GM12801 (cell line): ENCODE data around the gene FAS.

Experiments
- TF ChIP-seq, protein P1 (sequence below): IDR thresholded peaks from one replicate; pipeline ENCODE4 v1.5.1; 2011; ENCODE audit warnings: control low read depth; ENCODE audit not compliant: insufficient read length; ENCODE audit errors: extremely low read depth

The FAS gene

DNA sequence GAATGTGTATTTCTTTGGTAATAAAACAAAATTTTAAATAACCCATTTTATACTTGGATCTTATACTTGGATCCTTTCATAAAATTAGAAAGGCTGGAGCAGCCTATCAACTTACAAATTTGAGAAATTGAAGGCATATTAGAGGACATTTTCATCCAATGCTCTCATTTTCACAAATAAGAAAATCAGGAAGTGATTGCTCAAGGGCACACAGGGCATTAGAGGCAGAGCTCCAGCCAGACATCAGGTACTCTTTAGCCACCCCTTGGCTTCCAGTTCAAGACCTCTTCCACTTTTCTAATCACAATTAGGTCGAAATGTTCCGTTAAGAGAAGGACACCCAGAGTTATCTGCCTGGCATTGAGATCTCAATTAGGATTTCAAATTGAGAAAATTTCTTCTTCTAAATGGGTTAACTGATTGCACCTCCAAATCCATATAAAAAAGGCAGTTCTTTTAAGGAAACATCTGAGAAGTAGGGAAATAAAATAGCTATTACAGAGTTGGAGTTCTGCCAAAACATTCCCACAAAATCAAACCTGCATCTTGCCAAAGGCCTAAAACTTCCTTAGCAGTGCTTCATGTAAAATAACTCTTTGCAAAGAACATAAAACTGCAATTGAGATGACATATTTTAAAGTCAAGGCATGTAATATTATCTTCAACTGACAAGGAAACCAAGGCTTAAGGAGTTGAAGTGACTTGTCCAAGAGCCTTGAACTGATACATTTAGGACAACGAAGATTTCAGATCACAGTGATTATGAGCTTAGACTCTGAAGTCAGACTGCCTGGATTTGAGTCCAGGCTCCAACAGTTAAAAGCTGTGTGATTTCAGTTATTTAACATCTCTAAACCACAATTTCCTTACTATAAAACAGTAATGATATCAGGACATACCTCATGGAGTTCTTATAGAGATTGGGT, 40.4 kb upstream of the FAS start:
- TF ChIP-seq, protein P1, sequence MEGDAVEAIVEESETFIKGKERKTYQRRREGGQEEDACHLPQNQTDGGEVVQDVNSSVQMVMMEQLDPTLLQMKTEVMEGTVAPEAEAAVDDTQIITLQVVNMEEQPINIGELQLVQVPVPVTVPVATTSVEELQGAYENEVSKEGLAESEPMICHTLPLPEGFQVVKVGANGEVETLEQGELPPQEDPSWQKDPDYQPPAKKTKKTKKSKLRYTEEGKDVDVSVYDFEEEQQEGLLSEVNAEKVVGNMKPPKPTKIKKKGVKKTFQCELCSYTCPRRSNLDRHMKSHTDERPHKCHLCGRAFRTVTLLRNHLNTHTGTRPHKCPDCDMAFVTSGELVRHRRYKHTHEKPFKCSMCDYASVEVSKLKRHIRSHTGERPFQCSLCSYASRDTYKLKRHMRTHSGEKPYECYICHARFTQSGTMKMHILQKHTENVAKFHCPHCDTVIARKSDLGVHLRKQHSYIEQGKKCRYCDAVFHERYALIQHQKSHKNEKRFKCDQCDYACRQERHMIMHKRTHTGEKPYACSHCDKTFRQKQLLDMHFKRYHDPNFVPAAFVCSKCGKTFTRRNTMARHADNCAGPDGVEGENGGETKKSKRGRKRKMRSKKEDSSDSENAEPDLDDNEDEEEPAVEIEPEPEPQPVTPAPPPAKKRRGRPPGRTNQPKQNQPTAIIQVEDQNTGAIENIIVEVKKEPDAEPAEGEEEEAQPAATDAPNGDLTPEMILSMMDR: no peak

DNA sequence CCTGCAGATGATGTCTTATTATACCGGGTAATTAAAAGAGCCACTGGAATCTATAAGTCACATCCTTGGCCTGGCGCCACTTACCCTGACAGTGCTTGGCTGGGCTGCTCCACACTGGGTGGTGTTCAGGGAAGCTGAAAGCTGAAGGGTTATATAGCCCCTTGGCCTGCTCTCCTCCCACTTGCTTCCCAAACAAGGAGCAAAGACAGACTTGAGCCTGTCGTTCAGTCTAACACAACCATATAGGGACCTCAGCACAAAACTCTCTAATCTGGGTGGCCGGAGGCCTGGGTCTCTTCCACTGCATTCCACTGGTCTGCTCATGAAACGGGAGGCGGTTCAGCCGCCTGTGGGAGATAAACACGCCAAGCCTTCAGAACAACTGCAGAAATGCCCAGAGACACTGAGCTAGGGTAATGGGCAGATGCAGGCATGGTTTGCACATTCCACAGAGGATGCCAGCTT, 37.9 kb upstream of the FAS start, which contains the start of gene ACTA2:
TSS of gene ACTA2 (minus strand) at position 127 of the 465 bp plus-strand sequence. CDS start 3,843 bp downstream, outside the sequence.
- TF ChIP-seq, protein P1: no peak

DNA sequence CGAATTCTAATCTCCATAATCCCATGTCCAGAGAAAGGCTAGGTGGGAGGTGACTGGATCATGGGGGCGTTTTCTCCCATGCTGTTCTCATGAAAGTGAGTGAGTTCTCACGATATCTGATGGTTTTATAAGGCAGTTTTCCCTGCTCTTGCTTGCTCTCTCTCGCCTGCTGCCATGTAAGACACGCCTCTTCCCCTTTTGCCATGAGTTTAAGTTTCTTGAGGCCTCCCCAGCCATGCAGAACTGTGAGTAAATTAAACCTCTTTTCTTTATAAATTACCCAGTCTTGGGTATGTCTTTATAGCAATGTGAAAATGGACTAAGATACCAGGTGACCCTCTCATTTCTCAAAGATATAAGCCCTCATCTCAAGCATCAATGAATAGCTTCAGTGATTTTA, 36.9 kb upstream of the FAS start:
- TF ChIP-seq, protein P1: no peak

DNA sequence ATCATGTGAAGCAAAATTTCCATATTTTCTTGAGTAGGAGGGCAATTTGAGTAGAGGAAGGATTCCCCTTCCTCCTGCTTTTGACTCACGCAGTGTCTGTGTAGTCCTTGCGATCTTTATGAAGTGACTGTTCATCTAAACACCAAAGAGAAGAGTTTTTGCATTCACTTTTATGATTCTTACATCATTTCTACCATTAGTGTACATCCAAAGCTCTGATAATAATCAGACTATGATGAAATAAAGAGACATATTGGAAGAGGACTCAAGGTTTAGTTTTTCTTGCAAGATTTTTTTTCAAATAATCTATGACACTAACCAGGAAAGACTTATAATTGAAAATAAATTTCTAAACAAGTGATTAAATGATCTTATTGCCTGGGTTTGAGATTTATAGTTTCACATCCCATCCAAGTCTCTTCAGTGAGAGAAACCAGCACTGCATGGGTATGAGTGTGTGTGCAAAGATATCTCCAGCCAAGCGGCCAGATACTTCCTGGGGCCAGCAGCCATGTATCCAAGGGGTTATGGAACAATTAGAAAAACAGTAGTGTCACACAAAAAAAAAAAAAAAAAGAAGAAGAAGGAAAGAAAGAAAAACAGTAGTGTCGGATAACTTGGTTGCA, 36.0 kb upstream of the FAS start:
- TF ChIP-seq, protein P1: no peak

DNA sequence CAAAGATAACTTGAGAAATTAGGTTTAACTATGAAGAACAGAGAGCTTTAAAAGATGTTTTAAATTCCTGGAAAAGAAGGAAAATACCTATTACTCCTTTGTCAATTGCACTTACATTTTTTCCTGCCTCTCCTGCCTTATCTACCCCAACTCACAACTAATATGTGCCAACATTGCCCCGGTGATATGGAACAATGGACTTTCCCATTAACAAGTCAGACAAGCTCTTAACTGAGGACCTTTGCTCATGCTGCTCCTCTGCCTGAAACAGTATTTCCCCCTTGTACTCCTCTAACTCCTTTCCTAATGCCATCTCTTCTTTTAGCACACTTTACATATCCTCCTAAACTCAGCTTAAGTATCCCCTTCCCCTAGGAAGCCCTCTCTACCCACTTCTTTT, 33.2 kb upstream of the FAS start:
- TF ChIP-seq, protein P1: no peak

DNA sequence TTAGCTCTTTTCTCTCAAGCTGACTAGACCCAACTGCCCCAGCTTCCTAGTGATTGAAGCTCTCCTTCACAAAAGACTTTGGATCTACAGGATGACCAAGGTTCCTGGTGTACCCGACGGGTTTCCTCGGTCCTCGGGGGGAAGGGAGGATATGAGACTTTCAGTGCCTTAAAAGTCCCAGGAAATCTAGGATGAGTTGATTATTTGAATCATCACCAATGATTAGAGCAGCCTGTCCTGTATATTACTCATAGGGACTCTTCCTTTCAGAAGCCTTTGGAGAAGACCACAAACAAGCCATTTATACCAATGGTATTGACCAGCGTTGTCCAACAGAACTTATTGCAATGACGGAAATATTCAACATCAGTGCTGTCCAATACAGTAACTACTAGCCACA, 31.9 kb upstream of the FAS start:
- TF ChIP-seq, protein P1: no peak

DNA sequence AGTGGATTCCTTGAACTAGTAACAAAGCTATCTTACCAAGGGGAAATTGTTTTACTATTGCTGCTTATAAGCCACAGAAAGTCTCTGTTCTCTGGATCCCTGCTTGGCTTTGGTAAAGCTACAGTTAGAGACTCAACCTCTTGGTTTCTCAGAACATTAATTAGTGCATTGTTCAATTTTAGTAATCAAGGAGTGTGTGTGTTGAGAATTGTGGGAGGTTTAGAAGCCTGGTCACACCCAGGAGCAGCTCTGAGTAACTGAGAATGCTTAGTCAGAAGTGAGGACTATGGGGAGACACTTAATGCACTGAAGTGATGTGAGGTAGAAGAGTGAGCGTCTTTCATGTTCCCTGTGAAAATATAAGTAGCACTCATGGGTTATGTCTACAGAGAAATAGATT, 29.8 kb upstream of the FAS start:
- TF ChIP-seq, protein P1: no peak
